ENCODE data around the gene FEM1A. TPM values are rescaled to one million over a fixed set of nuclear protein-coding genes. Genes with fewer than 3 reads are reported as not detected.
A peak's percentile ranks its signal among the peaks of the same experiment; 100 is the strongest.

The FEM1A gene
- total RNA-seq, 1 donor from 2014 or later, result 17.9 TPM

DNA sequence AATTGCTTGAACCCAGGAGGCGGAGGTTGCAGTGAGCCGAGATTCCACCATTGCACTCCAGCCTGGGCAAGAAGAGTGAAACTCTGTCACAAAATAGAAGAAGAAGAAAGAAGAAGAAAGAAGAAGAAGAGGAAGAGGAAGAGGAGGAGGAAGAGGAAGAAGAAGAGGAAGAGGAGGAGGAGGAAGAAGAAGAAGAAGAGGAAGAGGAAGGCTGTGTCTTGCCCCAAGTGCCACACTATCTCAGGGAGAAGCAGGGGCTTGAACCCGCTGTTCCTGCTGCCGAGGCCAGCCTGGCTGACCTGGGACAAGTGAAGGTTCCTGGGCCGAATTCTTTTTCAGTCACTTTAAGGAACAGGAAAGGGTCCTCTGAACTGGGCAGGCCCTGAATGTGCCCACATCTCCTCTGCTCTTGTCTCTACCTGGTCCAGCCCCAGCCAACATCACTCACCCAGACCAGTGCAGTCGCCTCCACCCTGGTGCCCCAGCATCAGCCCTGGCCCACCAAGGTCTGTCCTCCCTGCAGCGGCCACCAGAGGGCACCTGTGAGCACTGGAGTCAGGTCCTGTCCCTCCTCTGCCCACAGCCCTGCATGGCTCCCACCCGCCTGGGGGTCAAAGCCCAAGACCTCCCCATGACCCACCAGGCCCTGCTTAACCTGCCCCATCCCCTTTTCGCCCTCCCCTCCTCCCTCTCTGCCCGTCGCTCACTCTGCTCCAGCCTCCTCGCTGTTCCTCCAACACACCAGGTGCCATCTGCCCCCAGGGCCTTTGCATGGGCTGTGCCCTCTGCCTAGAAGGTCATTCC is 20.0 kb downstream of the FEM1A start:
- H3K27ac Mint-ChIP-seq, result peak overlapping the region; percentile 47
- H3K27me3 Mint-ChIP-seq, result no peaks in the 10 kb centered on the region
- ATAC-seq (ENCODE audit: low read depth), result peak; percentile 82
- H3K4me3 Mint-ChIP-seq, result no peak overlapping the region
- H3K4me1 Mint-ChIP-seq, result peaks cover 47% of the 10 kb centered on the region
- intact Hi-C loops (cut with micrococcal nuclease), result loop anchor here (1.0 kb wide), 2 partner anchors 18 to 220 kb away; no protein-coding TSS in a partner anchor
- CTCF ChIA-PET, result interaction anchor here (1.9 to 11.6 kb wide), 6 partner anchors 11 to 220 kb away, joined by 9 to 292 read pairs (median 74); partner anchors contain the start of gene TICAM1
- H3K9me3 Mint-ChIP-seq, result no peaks in the 10 kb centered on the region
- peaks cover 4% of the 10 kb centered on the region for H3K36me3 Mint-ChIP-seq (ENCODE audit: low read depth)
- POLR2A ChIA-PET, result interaction anchor here (0.6 to 2.4 kb wide), 4 partner anchors 21 to 625 kb away, joined by 5 to 30 read pairs (median 7); no protein-coding TSS in a partner anchor
- peak; percentile 90 for DNase-seq
- TF ChIP-seq, protein P1, sequence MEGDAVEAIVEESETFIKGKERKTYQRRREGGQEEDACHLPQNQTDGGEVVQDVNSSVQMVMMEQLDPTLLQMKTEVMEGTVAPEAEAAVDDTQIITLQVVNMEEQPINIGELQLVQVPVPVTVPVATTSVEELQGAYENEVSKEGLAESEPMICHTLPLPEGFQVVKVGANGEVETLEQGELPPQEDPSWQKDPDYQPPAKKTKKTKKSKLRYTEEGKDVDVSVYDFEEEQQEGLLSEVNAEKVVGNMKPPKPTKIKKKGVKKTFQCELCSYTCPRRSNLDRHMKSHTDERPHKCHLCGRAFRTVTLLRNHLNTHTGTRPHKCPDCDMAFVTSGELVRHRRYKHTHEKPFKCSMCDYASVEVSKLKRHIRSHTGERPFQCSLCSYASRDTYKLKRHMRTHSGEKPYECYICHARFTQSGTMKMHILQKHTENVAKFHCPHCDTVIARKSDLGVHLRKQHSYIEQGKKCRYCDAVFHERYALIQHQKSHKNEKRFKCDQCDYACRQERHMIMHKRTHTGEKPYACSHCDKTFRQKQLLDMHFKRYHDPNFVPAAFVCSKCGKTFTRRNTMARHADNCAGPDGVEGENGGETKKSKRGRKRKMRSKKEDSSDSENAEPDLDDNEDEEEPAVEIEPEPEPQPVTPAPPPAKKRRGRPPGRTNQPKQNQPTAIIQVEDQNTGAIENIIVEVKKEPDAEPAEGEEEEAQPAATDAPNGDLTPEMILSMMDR (IDR thresholded peaks at IDR 0.05), result peak; percentile 67

DNA sequence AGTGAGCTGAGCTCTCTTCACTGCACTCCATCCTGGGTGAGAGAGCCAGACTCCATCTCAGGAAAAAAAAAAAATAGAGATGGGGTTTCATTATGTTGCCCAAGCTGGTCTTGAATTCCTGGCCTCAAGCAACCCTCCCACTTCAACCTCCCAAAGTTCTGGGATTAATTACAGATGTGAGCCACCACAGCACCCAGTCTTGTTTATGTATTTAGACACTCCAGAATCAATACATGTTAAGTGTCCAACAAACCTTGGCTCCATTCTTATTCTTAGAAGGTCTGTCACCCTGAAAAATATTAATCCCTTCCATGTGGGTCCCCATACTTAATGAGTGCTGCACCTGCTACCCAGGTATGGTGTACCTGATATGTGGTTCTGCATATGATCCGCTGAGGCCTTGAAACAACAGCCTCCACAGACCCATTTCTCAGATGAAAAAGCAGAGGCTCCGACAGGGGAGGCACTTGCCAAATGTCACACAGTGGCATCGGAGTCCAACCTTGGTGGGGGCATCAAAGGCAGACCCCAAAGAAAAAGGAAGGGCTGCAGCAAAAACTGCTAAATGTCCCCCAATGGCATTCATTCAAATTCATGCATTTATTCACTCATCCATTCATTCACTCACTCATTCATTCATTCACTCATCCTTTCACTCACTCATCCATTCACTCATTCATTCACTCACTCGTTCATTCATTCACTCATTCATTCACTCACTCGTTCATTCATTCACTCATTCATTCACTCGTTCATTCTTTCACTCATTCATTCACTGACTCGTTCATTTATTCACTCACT is 23.3 kb downstream of the FEM1A start:
- CTCF ChIA-PET, result interaction anchor here (11.6 kb wide), 1 partner anchor 37 kb away, joined by 292 read pairs; no protein-coding TSS in a partner anchor
- H3K4me3 Mint-ChIP-seq, result no peak overlapping the region
- no peak for ATAC-seq (ENCODE audit: low read depth)

DNA sequence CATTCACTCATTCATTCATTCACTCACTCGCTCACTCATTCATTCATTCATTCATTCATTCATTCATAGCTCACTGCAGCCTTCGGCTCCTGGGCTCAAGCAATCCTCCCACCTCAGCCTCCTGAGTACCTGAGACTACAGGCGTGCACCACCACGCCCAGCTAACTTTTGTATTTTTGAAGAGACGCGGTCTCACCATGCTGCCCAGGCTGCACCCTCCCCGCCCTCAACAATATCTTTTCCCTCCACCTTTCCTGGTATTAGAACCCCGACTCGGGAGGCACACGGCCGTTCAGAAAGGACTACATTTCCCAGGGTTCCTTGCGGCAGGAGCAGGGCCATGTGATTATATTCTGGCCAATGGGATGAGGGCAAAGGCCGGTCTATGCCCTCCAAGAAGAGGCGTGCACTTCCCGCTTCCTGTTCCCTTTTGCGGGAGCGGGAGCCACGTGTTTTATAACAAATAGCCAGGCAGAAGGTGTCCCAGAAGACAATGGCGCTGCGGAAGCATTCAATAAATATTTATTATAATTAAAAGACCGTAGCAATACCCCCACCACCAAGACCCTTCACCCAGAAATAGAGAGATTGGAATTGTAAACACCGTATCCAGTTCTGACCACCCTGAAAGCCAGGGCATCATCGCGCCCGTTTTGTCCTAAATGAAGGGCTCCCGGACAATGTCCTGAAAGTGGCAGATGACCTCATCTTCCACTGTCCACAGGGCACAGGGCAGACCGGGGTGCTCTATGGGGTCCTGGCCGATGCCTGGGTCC is 24.1 kb downstream of the FEM1A start:
- ATAC-seq (ENCODE audit: low read depth), result peak; percentile 72
- ChIA-PET POLR2A (interaction anchor here (1.6 kb wide), 1 partner anchor 29 kb away, joined by 3 read pairs; no protein-coding TSS in a partner anchor), CTCF (interaction anchor here (11.6 kb wide), 1 partner anchor 36 kb away, joined by 292 read pairs; no protein-coding TSS in a partner anchor)
- peak; percentile 39 for DNase-seq
- Mint-ChIP-seq H3K4me1 (peaks cover 34% of the 10 kb centered on the region), H3K27me3 (no peaks in the 10 kb centered on the region), H3K27ac (peak overlapping the region; percentile 72), H3K36me3 (ENCODE audit: low read depth) (peaks cover 37% of the 10 kb centered on the region), H3K4me3 (peak overlapping the region; percentile 70), H3K9me3 (no peaks in the 10 kb centered on the region)
- intact Hi-C loops (cut with micrococcal nuclease), result loop anchor here (1.0 kb wide), 2 partner anchors 14 to 24 kb away; partner anchors contain the start of gene FEM1A
- TF ChIP-seq, protein P1 (IDR thresholded peaks at IDR 0.05), result no peak

More for the DNA sequence above, 23.3 kb downstream of the FEM1A start:
- no peaks in the 10 kb centered on the region for H3K27me3 Mint-ChIP-seq
- peaks cover 34% of the 10 kb centered on the region for H3K36me3 Mint-ChIP-seq (ENCODE audit: low read depth)
- POLR2A ChIA-PET, result interaction anchor here (0.5 to 0.6 kb wide), 3 partner anchors 49 to 972 kb away, joined by 3 to 5 read pairs (median 3); no protein-coding TSS in a partner anchor
- TF ChIP-seq, protein P1 (IDR thresholded peaks at IDR 0.05), result no peak
- no peak for DNase-seq
- peaks cover 34% of the 10 kb centered on the region for H3K4me1 Mint-ChIP-seq
- H3K27ac Mint-ChIP-seq, result no peak overlapping the region
- no peaks in the 10 kb centered on the region for H3K9me3 Mint-ChIP-seq
- intact Hi-C loops (cut with micrococcal nuclease), result loop anchor here (1.0 kb wide), 2 partner anchors 14 to 24 kb away; partner anchors contain the start of gene FEM1A

DNA sequence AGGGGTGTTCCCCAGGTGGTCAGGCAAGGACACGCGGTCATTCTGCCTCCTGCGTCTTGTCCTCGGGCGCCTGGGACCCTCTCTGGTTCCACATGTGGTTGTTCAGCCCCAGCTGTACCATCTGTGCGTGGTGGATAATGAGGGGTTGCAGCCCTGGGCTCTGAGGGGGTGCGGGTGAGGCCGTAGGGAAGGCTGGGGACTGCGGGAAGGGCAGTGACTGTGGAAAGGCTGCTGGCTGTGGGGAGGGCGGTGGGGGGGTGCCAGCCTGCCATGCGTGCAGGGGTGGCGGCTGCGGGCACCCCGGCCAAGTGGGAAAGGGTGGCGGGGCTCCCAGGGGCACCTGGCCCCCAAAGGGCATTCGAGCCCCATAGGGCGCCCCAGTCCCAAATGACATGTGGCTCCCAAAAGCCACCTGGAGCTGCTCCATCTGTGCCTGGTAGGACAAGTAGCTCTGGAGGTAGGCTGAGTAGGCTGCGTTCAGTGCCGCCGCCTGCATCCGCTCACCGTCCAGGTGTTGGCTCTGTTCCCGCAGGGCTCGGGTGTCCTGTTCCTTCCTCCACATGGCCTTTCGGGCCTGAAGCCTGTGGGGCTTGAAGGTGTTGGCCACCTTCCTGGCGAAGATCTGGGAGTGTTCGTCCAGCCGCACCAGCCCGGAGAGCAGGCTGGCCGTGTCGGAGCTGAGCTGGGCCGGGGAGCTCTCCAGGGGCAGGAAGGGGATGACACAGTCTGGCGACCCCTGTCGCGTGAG is 24.8 kb downstream of the FEM1A start:
- TF ChIP-seq, protein P1 (IDR thresholded peaks at IDR 0.05), result no peak
- DNase-seq (no peak), ATAC-seq (ENCODE audit: low read depth) (no peak)
- no peaks in the 10 kb centered on the region for H3K27me3 Mint-ChIP-seq
- peaks cover 39% of the 10 kb centered on the region for H3K36me3 Mint-ChIP-seq (ENCODE audit: low read depth)
- ChIA-PET POLR2A (interaction anchor here (1.1 to 1.6 kb wide), 3 partner anchors 13 to 28 kb away, joined by 3 to 7 read pairs (median 5); no protein-coding TSS in a partner anchor), CTCF (interaction anchor here (1.2 to 1.6 kb wide), 3 partner anchors 34 to 215 kb away, joined by 3 to 7 read pairs (median 4); no protein-coding TSS in a partner anchor)
- intact Hi-C loops (cut with micrococcal nuclease), result no loop called here
- H3K9me3 Mint-ChIP-seq, result no peaks in the 10 kb centered on the region
- H3K4me3 Mint-ChIP-seq, result no peak overlapping the region
- H3K27ac Mint-ChIP-seq, result no peak overlapping the region
- H3K4me1 Mint-ChIP-seq, result peaks cover 30% of the 10 kb centered on the region

Data from activated B cell treated with CpG ODN at 0.5 μM for 24 hours (primary cell).